GM21423 (cell line): Measurements from ENCODE around the gene GNAI3.

Source experiments
- ATAC-seq: cut with Tn5 transposase; IDR thresholded peaks from one replicate; pipeline ENCODE4 v1.9.1; 2021; ENCODE audit warnings: mild to moderate bottlenecking, moderate library complexity; ENCODE audit not compliant: unreplicated experiment

GNAI3 gene

DNA sequence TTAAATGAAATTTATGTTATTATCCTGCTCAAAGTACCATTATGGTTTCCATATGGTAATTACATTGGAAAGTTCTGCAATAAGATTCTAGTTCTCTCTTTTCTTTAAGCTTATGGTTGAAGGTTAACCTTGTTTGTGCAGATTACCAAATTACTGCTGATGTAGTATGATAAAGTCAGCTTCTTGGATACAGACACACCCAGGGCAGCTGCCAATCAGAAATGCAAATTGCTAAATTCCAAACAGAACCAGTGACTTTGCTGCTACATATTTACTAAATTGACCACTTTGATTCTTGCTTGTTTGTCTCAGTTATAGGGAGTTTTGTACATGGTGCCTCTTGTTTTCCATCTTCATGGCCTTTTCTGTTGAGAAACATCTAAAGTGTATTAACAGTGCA is 44.5 kb downstream of the GNAI3 start:
- no peak for ATAC-seq

DNA sequence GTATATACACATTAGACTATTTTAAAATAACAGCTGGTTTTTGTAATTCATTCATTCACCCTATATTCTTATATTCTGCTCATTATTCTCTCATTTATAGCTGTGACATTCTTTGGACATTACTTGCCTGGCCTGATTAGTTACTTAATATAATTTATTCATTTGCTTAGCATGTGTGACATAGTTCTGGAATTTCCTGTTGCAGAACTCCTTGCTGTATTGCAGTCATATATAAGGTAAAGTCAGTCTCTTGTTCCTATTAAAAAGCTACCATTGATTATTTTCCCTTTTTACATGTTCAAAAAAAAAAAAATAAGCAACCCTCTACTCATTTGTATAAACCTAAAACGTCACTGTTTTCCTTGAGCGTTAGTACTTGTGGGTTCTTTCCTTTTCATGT is 47.1 kb downstream of the GNAI3 start:
- no peak for ATAC-seq

DNA sequence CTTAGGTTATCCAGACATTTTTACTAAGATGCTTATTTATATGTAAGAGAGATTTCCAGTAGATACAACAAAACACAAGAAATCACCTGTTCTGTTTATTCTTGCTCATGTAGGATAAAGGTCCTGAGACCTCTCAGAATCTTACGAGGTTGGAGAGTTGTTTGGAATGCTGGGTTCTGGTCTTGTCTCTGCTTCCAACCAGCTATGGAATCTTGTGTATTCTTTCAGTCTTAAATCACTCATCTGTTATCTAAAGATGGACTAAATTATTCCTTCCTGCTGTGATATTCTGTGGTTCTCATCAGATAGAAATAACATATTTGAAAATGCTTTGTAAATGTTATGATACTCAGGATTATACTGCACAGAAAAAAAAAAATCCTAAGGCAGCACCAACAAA is 49.7 kb downstream of the GNAI3 start:
- ATAC-seq = no peak

DNA sequence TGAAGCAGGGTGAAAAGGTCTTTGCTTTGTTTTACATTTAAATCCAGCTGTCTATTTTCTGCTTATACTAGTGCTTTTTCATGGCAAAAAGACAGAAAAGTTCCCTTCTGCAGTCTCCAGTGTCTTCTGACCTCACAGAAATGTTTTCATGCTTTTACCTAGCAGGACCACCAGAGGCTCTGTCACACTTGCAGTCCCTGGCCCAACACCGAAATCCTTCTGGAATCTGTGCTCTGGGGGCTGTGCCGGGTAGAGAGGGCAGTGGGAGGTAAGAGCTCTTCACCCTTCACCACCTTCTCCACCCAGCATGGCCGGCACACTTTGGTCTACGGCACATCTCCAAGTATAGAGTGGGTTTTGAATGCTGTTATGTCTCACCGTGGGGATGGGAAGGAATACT is 50.2 kb downstream of the GNAI3 start:
- ATAC-seq = no peak

DNA sequence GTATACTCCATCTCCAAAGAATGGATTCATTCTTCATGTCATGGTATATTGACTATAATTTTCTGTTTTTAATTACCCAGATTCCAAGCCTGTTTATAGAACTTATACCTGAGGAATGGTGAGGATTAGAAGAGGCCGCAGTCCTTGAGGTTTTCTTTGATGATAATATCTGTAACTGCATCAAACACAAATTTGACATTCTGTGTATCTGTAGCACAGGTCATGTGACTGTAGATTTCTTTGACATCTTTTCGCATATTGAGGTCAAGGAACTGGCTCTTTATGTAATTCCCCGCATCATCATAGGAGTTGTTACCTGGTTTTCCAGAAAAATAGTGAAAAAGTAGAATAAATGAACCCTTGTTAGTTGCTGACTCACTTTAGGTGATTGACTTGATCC is 54.8 kb downstream of the GNAI3 start:
- ATAC-seq = no peak

DNA sequence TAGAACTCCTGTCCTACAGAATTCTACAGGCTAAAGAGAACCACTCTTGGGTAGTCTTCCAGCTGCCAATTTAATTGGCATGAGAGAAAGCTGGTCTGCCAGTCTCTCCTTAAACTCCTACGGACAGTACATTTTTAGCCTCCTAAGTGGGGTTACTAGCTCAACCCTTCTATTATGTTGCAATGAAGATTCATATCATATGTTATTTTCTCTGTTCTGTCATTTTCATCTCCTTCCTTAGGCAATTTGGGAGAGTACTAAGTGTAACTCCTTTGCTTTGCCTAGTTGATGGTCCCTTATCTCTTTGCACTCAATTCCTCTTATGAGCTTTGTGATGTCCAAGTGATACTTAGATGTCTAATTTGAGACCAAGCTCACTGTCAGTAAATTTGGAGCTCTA is 57.0 kb downstream of the GNAI3 start:
- no peak for ATAC-seq

DNA sequence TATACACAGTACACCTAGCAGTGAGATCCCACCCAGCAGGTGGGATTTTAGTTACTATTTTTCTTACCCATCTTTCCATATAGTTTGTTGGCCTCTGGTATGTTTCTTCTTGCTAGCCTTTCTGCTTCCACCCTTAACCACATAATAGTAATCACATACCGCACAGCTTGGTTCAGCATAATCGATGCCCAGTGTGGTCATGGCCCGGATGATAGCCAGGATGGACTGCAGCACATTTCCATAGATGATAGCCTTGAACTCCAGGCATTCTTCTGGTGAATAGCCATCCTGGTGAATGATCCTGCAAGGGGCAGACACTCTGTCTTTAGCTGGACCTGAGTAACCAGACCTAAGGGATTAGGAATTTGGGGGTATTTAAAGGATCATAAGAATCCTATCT is 61.5 kb downstream of the GNAI3 start:
- no peak for ATAC-seq

DNA sequence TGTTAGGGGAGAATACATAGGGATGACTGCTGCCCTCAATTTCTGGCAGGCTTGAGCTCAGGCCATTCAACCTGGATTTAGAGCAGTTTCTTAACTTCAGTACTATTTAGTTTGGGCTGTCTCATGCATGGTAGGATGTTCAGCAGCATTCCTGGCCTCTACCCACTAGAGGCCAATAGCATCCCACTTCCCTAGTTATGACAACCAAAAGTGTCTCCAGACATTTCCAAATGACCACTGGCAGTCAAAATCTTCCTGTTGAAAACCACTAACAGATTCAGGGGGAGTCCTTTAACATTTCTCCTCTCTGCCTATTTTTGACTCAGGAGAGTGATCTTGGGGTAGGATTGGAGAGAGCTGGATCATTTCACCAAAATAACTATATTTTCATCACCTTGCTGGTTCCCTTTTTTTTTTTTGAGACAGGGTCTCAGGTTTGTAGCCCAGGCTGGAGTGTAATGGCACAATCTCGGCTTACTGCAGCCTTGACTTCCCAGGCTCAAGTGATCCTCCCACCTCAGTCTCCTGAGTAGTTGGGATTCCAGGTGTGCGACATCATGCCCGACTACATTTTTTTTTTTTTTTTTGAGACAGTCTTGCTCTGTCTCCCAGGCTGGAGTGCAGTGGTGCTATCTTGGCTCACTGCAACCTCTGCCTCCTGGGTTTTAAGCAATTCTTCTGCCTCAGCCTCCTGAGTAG is 62.3 kb downstream of the GNAI3 start:
- ATAC-seq = no peak

DNA sequence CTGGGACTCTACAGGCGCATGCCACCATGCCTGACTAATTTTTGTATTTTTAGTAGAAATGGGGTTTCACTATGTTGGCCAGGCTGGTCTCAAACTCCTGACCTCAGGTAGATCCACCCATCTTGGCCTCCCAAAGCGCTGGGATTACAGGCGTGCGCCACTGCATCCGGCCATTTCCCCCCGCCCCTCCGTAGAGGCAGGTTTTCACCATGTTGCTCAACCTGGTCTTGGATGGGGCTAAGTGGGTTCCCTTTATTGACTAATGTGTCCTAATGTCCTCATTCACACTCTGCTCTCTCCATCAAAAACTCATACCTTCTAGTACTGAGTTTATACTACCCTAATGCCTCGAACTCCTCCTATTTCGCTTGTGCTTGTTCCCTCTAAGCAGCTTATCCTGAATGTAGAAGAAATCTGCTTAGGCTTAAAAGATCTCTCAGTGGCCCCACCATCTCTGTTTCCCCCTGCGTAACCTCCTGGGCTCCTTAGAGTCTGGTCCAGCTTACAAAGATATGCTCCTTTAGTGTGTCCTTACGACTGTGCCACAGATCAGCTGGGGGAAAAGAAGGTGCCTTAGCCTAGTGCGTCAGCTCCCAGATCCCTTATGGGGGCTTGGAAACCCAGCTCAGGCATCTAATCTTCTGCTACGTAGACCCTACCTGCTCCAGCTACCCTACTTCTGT is 63.0 kb downstream of the GNAI3 start:
- no peak for ATAC-seq

DNA sequence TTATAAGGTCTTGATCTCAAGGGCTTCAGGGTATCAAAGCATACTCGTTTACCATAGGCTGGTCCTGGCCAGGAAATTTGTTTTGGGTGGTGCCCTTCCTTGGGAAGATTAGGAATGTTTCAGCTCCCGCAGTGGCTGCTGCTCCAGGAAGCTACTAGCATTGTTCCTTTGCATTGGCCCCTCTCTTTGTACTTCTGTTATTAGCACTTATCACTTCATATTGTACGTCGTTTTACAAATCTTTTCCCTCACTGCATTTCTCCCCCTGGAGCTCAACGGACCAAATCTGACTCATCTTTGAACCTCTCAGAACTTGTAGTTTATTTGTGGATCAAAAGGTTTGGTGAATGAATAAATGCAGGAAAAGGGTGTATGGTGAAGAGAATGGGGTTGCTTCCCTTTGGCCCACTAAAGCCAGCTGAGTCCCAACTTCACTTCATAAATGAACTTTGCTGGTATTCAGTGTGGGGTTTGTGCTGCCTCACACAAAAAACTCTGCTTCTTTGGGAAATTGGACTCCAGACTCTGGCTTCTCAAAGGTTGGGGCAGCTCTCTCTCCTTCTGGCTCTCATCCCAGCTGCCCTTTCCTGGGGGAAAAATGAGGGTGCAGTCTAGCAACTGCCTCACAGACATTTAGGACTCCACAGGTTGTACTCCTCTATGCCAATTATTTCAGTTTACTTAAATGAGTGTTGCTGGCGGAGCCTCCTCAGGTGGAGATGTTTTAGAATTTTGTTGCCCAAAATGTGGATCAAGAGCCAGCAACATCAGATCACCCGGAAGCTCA is 65.1 kb downstream of the GNAI3 start:
- no peak for ATAC-seq

DNA sequence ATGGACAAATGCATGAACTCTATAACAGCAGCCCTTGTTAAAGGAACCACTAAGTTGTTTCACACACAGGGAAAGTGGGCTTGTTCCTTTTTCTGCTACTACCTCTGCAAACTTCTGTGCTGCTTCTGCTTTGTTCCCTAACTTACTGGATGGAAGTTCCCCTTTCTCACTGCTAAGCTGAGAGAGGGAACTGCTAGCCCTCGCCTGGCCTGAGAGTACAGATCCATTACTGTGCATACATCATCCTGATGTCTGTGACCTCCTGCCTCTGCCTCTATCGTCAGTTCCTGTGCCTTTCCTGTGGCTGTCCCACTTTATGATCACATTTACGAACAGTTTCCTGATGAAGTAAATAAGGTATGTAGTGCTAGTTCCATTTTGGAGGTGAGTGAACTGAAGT is 67.5 kb downstream of the GNAI3 start:
- no peak for ATAC-seq

DNA sequence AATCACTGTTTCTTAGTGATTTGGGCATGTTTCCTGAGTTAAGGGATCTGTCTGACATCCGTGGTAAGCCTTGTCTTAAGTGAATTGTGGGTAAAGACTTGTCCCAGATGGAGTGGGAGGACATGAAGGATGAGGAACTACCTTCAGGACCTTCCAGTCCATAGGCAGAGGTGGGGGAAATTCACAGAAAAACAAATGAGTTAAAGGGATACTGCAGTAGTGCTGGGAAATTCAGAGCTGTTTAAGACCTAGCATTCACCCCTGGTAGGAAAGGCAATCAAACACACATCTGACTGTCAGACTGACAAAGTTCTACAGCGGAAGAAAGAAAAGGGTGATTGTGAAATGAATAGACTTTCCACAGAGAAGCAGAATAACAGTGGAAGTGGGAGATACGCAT is 68.0 kb downstream of the GNAI3 start:
- no peak for ATAC-seq

DNA sequence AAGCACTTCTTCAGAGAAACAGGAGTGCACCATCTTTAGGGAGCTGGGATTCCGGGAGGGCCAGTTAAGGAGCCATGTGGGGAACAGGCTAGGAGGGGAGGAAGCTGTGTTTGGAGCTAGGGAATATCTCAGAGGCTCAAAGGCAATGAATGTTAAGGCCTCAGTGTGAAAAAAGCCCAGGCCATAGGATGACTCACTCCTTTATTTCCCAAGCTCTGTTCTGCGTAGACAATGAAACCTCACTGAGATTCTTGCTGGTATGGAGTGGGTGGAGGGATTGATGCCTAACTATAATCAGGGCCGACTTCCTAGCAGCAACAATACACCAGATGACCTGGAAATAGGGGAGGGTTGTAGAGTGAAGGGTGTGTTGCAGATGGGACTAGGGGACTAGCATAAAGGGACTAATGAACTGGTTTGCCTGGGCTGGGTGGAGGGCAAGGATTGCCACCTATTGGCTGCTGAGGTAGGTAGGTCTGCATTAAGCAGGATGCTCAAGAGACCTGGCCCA is 68.9 kb downstream of the GNAI3 start:
- ATAC-seq = no peak

DNA sequence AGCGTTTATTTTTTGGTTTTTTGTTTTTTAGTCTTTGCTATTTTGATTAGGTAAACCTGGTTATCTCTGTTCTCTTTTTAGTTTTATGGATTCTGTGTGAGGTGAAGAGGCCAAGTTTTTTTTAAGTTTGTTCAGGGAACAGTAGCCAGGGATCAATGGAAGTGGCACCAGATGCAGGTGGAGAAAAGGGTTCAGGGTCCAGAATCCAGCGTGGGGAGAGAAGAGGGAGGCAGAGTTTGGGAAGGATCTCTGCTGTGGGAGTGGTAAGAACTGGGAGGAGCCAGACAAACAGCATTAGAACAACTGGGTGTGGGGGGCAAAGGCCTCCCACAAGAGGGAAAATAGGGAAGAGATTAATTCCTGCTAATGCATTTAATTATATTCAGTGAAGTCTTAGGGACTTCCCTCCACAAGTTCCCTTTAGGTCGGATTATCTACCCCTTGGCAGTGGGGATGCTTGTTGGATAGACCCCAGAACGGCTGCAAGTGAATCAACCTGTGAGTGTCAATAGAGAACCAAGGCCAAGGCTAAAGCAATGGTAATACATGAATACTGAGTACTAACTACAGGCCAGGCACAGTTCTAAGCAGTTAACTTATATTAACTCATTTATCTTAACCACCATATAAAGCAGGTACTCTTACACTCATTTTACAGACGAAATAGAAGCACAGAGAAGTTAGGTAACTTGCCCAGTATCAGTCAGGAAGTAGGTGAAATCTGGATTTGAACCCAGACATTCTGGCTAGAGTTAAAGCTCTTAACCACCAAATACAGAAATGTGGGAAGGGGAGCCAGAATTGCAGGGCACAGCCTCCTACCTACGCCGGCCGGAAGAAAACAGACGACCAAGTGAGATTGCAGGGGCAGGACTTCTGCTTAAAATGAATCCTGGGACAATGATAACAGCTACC is 70.5 kb downstream of the GNAI3 start:
- no peak for ATAC-seq

DNA sequence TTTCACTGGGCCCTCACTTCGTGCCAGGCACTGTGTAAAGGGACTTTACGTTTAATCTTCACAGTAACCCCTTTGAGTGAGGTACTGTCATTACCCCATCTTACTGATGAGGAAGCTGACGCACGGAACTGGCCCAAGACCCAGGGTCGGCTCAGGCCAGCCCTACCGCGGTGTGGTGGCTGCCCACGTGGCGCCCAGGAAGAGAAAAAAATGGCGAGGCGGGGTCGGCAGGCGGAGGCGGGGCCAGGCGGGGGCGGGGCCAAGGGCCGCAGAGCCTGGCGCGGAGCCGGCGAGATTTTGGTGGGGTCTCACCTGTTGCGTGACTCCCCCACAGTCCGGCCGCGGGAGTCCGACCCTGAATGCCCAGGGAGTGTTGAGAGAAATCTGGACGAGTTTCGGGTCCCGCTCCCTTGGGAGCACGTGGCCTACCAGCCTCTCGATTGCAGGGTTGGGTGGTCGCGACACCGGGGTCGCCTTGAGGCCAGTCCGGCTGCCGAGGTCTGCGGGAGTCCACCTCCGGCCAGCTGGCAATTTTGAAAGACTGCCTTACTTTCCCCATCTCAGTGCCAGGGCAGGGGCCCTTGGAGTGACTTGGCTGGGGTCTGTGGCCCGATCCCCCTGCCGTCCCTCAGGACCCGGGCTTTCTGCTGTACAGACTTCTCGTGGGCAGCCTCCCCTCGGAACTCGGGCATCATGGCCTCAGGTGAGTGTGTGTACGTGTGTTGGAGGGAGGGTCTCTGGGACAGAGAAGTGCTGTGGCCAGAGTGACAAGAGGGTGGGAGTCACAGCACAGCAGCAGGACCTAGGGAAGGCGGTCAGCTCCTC is 71.4 kb downstream of the GNAI3 start, which contains the start of the genes AMPD2 and GNAT2:
AMPD2 (plus strand) TSS at position 262 of the 825 bp plus-strand sequence. CDS start 1,339 bp downstream, outside the sequence.
GNAT2 (minus strand) TSS at position 41 of the 825 bp plus-strand sequence. CDS start 6,746 bp downstream, outside the sequence.
- peak; percentile 44 for ATAC-seq

DNA sequence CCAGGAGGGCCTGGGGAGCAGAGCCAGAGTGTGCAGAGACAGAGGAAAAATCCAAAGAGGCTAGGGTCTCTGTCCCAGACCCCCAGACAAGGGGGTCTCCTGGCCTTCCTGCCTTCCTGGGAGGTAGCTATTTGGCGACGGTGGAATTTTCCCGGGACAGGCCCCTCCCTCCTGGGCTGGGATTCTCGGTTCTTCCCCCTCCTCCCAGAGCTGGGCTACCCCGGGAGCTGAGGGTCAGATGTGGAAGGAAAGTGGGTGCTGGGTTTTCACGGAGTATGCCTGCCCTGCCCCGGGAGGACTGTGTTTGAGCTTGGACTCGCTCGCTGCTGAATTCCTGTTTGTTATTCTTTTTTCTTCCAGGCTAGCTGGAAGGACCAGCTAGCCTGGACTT is 72.0 kb downstream of the GNAI3 start:
- no peak for ATAC-seq

DNA sequence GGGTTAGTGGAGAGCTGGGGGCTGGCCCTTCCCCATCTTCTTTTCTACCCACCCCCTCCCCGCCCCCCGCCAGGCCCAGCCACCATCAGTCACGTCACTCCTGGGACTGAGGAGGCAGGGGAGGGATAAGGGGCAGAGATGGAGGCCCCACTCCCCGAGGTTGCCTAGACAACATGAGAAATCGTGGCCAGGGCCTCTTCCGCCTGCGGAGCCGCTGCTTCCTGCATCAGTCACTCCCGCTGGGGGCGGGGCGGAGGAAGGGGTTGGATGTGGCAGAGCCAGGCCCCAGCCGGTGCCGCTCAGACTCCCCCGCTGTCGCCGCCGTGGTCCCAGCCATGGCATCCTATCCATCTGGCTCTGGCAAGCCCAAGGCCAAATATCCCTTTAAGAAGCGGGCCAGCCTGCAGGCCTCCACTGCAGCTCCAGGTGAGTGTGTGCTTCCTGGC is 72.4 kb downstream of the GNAI3 start:
- ATAC-seq = peak; percentile 62

DNA sequence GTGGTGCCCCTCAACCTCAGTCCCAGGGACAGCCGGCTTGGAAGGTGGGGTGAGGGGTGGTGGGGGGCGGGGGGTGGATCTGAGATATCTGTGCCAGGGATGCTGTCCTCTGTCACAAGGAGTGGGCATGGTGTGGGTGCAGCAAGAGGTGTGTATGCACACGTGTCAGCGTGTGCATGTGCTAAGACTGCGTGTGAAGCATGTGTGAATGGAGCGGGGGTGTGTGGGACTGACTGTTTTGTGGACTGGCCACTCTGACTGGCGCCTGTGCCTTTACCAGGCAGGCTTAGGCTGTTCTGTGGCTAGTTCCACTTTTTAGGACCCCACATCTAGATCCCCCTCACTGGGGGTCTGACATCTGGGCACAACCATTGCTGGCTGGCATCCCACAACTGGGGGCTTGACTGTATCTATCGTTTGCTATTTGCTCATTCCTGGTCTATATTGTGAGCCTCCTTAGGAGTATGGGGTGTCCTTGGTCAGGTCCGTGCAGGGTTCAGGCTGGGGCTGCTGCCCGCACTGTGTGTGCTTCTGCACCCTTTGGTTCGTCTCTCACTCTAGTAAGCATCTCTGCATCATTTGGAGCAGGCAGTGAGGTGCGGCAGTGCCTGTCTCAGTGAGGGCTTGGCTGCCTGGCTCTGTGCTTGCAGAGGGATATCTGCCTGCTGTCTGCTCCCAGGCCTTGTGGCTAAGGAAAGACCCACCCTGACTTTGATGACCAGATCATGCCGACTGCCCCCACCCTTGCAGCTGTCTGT is 73.1 kb downstream of the GNAI3 start:
- no peak for ATAC-seq
